K562 (cell line): ENCODE results near the gene DUSP10. TPM values are rescaled to one million over a fixed set of nuclear protein-coding genes. Genes with fewer than 3 reads are reported as not detected.

Source experiments
- ELF4 ChIP-seq: fragments of 450-650 bp; formaldehyde crosslinking; IDR thresholded peaks from 2 replicates; pipeline ENCODE4 v1.4.0; 2022; ENCODE audit warnings: missing genetic modification characterization
- FOXJ2 ChIP-seq: fragments of 200-800 bp; sonication (Bioruptor generic); IDR thresholded peaks from 2 replicates; pipeline ENCODE4 v1.6.1; 2016; ENCODE audit warnings: missing genetic modification characterization, missing compliant biosample characterization
- GABPB1 ChIP-seq: sonication (generic); formaldehyde crosslinking; IDR thresholded peaks from 2 replicates; pipeline ENCODE4 v1.8.0; 2022; ENCODE audit warnings: mild to moderate bottlenecking, missing genetic modification reagents
- KDM2B ChIP-seq: fragments of 250-450 bp; sonication (Bioruptor Pico); IDR thresholded peaks from 2 replicates; pipeline ENCODE4 v1.8.0; 2021; ENCODE audit warnings: mild to moderate bottlenecking, moderate library complexity
- NCOA2 ChIP-seq, 2 experiments: fragments of 450-650 bp; IDR thresholded peaks; 2 replicates each; pipeline ENCODE4 v1.6.1; 2018; ENCODE audit warnings: mild to moderate bottlenecking in 2 of 2, moderate library complexity in 1 of 2; ENCODE audit not compliant: partially characterized antibody in 2 of 2
- RBM39 ChIP-seq: fragments of 200-400 bp; formaldehyde crosslinking; optimal IDR thresholded peaks from 2 replicates; pipeline ENCODE3; 2018; ENCODE audit warnings: low read depth, low read length
- SP2 ChIP-seq: IDR thresholded peaks from 2 replicates; pipeline ENCODE4 v1.6.1; 2011; ENCODE audit warnings: mild to moderate bottlenecking, low read depth, low read length, moderate library complexity; ENCODE audit not compliant: poor library complexity, severe bottlenecking; ENCODE audit errors: extremely low read depth
- TFAP4 ChIP-seq: sonication (generic); formaldehyde crosslinking; IDR thresholded peaks from 2 replicates; pipeline ENCODE4 v1.8.0; 2022; ENCODE audit warnings: missing genetic modification reagents, mild to moderate bottlenecking, moderate library complexity, borderline replicate concordance
- ZBTB17 ChIP-seq: fragments of 450-650 bp; formaldehyde crosslinking; IDR thresholded peaks from 2 replicates; pipeline ENCODE4 v1.4.0; 2020; ENCODE audit warnings: mild to moderate bottlenecking
- ZNF212 ChIP-seq: fragments of 450-650 bp; formaldehyde crosslinking; IDR thresholded peaks from 2 replicates; pipeline ENCODE4 v1.4.0; 2020; ENCODE audit warnings: mild to moderate bottlenecking
- polyA plus RNA-seq, 8 experiments: library from polyadenylated mRNA; depleted of rRNA in 4 of 8; stranded (reverse) in 5 of 8; unstranded in 3 of 8; fragments of >200 nt; fragmentation: Nextera tagmentation in 2 of 8; fragmentation: Illumina TruSeq in 1 of 8; extraction: Ambion mirVana in 2 of 8; extraction: Trizol in 1 of 8; gene quantifications; 2 replicates each; pipeline versions ENCODE4 v1.2.1 to v1.2.3, GENCODE V29; 2011 to 2014; ENCODE audit warnings: inconsistent platforms in 1 of 8, missing spikeins in 1 of 8
- total RNA-seq, 7 experiments: library from RNA; depleted of rRNA in 6 of 7; stranded (reverse); fragments of >200 nt in 6 of 7; fragmentation: Illumina TruSeq in 2 of 7; extraction: Trizol in 2 of 7; gene quantifications; 2 replicates each; pipeline versions ENCODE4 v1.2.1 to v1.2.3, GENCODE V29; 2011 to 2021; ENCODE audit warnings: low replicate concordance in 1 of 7
- TF ChIP-seq, protein P1 (sequence below): fragments of 250-450 bp; sonication (Bioruptor Pico); IDR thresholded peaks from 2 replicates; pipeline ENCODE4 v1.8.0; 2022; ENCODE audit warnings: moderate library complexity, mild to moderate bottlenecking, inconsistent platforms
- TF ChIP-seq, protein P2 (sequence below): fragments of 200-600 bp; sonication (generic); IDR thresholded peaks from one replicate; pipeline ENCODE4 v1.6.1; 2012; ENCODE audit warnings: mild to moderate bottlenecking, low read depth, low read length, inconsistent platforms

DUSP10 gene
- total and polyA plus RNA-seq, 9 of the 15 experiments (the other 6 are each of a cell fraction or from before 2014, with no cell fraction given), result 1.7 to 8.3 (median 6.1) TPM

GRCh38 chr1:221715321-221716169 is 26.3 kb downstream of the DUSP10 start (continued):
- TF ChIP-seq, protein P1, sequence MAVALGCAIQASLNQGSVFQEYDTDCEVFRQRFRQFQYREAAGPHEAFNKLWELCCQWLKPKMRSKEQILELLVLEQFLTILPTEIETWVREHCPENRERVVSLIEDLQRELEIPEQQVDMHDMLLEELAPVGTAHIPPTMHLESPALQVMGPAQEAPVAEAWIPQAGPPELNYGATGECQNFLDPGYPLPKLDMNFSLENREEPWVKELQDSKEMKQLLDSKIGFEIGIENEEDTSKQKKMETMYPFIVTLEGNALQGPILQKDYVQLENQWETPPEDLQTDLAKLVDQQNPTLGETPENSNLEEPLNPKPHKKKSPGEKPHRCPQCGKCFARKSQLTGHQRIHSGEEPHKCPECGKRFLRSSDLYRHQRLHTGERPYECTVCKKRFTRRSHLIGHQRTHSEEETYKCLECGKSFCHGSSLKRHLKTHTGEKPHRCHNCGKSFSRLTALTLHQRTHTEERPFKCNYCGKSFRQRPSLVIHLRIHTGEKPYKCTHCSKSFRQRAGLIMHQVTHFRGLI (CRISPR knock-in tag), result no peak
- TF ChIP-seq SP2 (no peak), ZBTB17 (no peak), RBM39 (no peak), ELF4 (CRISPR knock-in tag) (0 out of 2 replicates have a peak, but pooled peaks have one; percentile 28), TFAP4 (CRISPR knock-in tag) (peak; percentile 24; the same call in 1 of the 2 replicates), FOXJ2 (tag) (peak; percentile 71; the same call in 1 of the 2 replicates), KDM2B (CRISPR knock-in tag) (no peak), ZNF212 (no peak), GABPB1 (CRISPR knock-in tag) (no peak), NCOA2 (IDR thresholded peaks at IDR 0.05; ENCODE audit: partially characterized antibody in 2 of 2) (no peak)
- TF ChIP-seq, protein P2, sequence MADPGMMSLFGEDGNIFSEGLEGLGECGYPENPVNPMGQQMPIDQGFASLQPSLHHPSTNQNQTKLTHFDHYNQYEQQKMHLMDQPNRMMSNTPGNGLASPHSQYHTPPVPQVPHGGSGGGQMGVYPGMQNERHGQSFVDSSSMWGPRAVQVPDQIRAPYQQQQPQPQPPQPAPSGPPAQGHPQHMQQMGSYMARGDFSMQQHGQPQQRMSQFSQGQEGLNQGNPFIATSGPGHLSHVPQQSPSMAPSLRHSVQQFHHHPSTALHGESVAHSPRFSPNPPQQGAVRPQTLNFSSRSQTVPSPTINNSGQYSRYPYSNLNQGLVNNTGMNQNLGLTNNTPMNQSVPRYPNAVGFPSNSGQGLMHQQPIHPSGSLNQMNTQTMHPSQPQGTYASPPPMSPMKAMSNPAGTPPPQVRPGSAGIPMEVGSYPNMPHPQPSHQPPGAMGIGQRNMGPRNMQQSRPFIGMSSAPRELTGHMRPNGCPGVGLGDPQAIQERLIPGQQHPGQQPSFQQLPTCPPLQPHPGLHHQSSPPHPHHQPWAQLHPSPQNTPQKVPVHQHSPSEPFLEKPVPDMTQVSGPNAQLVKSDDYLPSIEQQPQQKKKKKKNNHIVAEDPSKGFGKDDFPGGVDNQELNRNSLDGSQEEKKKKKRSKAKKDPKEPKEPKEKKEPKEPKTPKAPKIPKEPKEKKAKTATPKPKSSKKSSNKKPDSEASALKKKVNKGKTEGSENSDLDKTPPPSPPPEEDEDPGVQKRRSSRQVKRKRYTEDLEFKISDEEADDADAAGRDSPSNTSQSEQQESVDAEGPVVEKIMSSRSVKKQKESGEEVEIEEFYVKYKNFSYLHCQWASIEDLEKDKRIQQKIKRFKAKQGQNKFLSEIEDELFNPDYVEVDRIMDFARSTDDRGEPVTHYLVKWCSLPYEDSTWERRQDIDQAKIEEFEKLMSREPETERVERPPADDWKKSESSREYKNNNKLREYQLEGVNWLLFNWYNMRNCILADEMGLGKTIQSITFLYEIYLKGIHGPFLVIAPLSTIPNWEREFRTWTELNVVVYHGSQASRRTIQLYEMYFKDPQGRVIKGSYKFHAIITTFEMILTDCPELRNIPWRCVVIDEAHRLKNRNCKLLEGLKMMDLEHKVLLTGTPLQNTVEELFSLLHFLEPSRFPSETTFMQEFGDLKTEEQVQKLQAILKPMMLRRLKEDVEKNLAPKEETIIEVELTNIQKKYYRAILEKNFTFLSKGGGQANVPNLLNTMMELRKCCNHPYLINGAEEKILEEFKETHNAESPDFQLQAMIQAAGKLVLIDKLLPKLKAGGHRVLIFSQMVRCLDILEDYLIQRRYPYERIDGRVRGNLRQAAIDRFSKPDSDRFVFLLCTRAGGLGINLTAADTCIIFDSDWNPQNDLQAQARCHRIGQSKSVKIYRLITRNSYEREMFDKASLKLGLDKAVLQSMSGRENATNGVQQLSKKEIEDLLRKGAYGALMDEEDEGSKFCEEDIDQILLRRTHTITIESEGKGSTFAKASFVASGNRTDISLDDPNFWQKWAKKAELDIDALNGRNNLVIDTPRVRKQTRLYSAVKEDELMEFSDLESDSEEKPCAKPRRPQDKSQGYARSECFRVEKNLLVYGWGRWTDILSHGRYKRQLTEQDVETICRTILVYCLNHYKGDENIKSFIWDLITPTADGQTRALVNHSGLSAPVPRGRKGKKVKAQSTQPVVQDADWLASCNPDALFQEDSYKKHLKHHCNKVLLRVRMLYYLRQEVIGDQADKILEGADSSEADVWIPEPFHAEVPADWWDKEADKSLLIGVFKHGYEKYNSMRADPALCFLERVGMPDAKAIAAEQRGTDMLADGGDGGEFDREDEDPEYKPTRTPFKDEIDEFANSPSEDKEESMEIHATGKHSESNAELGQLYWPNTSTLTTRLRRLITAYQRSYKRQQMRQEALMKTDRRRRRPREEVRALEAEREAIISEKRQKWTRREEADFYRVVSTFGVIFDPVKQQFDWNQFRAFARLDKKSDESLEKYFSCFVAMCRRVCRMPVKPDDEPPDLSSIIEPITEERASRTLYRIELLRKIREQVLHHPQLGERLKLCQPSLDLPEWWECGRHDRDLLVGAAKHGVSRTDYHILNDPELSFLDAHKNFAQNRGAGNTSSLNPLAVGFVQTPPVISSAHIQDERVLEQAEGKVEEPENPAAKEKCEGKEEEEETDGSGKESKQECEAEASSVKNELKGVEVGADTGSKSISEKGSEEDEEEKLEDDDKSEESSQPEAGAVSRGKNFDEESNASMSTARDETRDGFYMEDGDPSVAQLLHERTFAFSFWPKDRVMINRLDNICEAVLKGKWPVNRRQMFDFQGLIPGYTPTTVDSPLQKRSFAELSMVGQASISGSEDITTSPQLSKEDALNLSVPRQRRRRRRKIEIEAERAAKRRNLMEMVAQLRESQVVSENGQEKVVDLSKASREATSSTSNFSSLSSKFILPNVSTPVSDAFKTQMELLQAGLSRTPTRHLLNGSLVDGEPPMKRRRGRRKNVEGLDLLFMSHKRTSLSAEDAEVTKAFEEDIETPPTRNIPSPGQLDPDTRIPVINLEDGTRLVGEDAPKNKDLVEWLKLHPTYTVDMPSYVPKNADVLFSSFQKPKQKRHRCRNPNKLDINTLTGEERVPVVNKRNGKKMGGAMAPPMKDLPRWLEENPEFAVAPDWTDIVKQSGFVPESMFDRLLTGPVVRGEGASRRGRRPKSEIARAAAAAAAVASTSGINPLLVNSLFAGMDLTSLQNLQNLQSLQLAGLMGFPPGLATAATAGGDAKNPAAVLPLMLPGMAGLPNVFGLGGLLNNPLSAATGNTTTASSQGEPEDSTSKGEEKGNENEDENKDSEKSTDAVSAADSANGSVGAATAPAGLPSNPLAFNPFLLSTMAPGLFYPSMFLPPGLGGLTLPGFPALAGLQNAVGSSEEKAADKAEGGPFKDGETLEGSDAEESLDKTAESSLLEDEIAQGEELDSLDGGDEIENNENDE, result no peak
